Measurements from ENCODE around the gene MLLT10. TPM values are rescaled to one million over a fixed set of nuclear protein-coding genes. Genes with fewer than 3 reads are reported as not detected.

MLLT10 gene
- total and polyA plus RNA-seq, 5 experiments from 2014 or later = 3.5 to 64.7 (median 4.6) TPM

DNA sequence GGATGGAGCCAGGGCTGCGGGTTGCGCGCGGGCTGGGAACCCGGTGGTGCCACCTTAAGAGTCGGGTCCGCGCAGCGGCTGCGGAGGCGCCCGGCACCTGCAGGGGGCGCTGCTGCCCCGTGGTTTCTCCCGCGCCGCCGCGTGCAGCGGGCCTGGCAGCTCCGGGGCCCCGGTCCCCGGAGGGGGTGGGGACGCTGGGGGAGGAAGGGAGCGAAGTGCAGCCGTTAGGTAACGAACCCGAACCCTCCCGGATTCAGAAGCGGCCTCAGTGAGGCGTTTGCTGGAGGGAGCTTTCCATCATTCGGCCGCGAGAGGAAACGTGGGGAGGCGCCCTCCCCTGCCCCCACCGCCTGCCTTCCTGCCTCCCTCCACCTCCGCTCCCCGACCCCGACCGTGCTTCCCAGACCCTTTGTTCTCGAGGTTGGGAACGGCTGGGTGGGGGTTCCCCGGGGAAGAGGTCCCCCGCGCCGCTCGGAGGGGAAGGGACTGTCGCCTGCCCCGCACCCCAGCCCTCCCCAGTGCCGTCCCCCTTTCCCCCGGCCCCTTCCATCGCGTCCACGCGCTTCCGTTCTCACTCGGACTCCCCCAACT is 38.2 kb upstream of the MLLT10 start:
- Mint-ChIP-seq H3K27ac (peak overlapping the region in 2 of 10 donors; percentile 44 to 68), H3K27me3 (peaks cover 33 to 67% (median 55%) of the 10 kb centered on the region in 5 donors)

DNA sequence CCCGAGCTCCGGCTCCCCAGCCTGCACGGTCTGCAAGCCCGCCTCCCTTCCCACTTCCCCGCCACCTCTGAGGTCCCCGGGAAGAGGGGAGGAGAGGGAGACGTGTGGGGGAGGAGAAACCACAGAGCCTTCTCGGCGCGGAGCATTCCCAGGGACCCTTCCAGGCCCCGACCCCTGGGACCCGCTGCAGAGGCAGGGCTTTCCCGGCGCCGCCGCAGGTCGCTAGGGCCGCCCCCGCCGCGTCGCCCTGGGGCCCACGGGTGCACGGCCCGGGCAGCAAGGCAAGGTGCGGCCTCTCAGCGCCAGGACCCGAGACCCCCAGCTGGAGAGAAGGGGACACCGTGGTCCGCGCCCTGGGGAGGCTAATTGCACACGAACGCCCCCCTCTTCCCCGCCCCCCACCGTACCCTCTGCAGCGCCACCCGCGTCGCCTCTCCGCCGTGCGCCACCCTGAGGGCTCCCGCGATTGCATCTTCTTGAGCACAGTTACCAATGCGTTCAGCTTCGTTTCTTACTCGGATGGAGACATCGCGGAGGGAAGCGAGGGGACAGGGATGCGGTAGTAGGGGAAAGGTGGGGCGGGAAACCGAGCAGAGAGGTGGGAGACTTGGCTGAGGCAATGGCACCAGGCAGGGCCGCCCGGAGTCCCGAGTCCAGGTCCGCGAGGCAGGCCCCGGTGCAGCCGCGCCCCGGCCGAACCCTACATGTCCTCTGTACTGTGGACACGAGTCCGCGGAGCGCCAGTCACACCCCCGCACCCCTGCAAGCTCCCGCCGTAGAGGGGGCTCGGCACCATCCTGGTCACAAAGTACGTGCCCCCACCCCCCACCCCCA is 37.5 kb upstream of the MLLT10 start:
- Mint-ChIP-seq H3K27ac (peak overlapping the region in 1 of 10 donors; percentile 11), H3K4me3 (peak overlapping the region; percentile 75 to 89 (median 84)), H3K4me1 (peaks cover 8 to 28% (median 22%) of the 10 kb centered on the region in 4 donors), H3K27me3 (peaks cover 33 to 72% (median 57%) of the 10 kb centered on the region in 5 donors), H3K9me3 (peaks cover 0 to 4% (median 0%) of the 10 kb centered on the region in 9 donors), H3K36me3 (peaks cover 0 to 4% (median 3%) of the 10 kb centered on the region in 3 donors)
- DNase-seq (peak in 8 of 10 donors; percentile 36 to 75 (median 52)), ATAC-seq (peak; percentile 58 to 67)
- POLR2A ChIA-PET = interaction anchor here (0.6 to 1.9 kb wide), 5 partner anchors 11 to 208 kb away, joined by 3 to 5 read pairs (median 4); partner anchors contain the start of gene SKIDA1

More for the DNA sequence above, 38.2 kb upstream of the MLLT10 start:
- ATAC-seq (peak; percentile 82 to 86), DNase-seq (peak; percentile 69 to 93 (median 88))
- Mint-ChIP-seq H3K4me1 (peaks cover 8 to 28% (median 22%) of the 10 kb centered on the region in 4 donors), H3K9me3 (peaks cover 0 to 4% (median 0%) of the 10 kb centered on the region in 9 donors), H3K36me3 (peaks cover 0 to 4% (median 3%) of the 10 kb centered on the region in 3 donors), H3K4me3 (peak overlapping the region; percentile 77 to 91 (median 88))
- POLR2A ChIA-PET = interaction anchor here (0.6 to 1.9 kb wide), 4 partner anchors 12 to 118 kb away, joined by 3 to 5 read pairs (median 4); partner anchors contain the start of gene SKIDA1

DNA sequence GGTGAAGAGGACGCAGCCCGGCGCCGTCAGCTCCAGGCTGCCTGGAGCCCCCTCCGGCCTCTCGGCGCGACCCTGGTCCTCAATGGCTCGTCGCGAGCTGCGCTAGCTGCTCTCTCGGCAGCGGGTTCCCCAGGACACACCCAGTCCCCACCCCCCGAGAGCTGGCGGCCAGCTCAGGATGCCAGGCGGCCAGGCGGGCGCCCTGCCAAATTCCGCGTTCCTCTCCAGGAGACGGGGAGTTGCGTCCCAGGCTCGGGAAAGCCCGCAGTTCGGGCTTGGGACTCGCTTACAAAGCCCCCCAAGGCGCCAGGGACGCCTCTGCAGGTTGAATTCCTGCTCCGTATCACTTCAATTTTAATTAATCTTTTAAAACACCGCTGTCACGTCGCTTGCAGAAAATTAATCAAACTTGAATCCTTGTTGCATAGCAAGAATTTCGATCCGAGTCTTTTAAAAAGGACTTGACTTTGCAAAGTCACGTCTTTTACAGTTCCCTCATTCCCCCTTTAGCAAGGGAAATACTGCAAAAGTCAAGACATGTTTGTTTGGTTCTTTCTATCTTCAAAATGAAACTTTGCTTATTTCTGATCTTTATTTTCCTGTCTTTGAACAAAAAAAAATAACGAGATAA is 36.7 kb upstream of the MLLT10 start:
- peaks cover 8 to 28% (median 22%) of the 10 kb centered on the region in 4 donors for H3K4me1 Mint-ChIP-seq
- POLR2A ChIA-PET = interaction anchor here (0.9 to 1.9 kb wide), 2 partner anchors 10 to 28 kb away, joined by 3 to 4 read pairs; partner anchors contain the start of gene SKIDA1
- H3K4me3 Mint-ChIP-seq = peak overlapping the region; percentile 46 to 85 (median 74)
- peaks cover 35 to 73% (median 58%) of the 10 kb centered on the region in 5 donors for H3K27me3 Mint-ChIP-seq
- H3K36me3 Mint-ChIP-seq = peaks cover 0 to 4% (median 3%) of the 10 kb centered on the region in 3 donors
- peak in 2 of 10 donors; percentile 15 to 22 for DNase-seq
- ATAC-seq = no peak
- H3K27ac Mint-ChIP-seq = peak overlapping the region in 1 of 10 donors; percentile 54
- peaks cover 0 to 4% (median 0%) of the 10 kb centered on the region in 9 donors for H3K9me3 Mint-ChIP-seq

DNA sequence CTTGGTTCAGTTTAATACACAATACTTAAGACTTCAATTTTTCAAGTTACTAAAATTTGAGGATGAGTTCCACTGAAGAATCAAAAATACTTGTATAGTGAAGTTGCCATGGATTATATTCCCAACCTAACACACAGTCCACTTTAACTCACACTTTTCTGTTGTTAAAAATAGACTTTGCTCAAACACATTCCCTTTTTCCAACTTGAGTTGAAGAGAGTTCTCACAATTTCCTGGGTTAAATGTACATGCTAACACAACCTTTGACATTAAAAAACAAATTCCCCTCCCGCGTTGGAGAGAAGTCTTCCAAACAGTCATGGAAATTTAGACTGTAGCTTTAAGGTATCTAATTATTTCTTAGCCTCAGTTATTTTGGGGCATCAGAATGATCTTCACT is 35.7 kb upstream of the MLLT10 start:
- Mint-ChIP-seq H3K36me3 (peaks cover 0 to 4% (median 3%) of the 10 kb centered on the region in 3 donors), H3K4me3 (peak overlapping the region in 6 of 10 donors; percentile 30 to 85 (median 74)), H3K4me1 (peaks cover 8 to 28% (median 22%) of the 10 kb centered on the region in 4 donors), H3K27ac (peak overlapping the region in 1 of 10 donors; percentile 7), H3K27me3 (peaks cover 40 to 73% (median 57%) of the 10 kb centered on the region in 5 donors), H3K9me3 (peaks cover 0 to 4% (median 0%) of the 10 kb centered on the region in 9 donors)
- POLR2A ChIA-PET = interaction anchor here (0.9 kb wide), 1 partner anchor 27 kb away, joined by 3 read pairs; the partner anchor contains the start of gene SKIDA1
- ATAC-seq = no peak
- no peak for DNase-seq

DNA sequence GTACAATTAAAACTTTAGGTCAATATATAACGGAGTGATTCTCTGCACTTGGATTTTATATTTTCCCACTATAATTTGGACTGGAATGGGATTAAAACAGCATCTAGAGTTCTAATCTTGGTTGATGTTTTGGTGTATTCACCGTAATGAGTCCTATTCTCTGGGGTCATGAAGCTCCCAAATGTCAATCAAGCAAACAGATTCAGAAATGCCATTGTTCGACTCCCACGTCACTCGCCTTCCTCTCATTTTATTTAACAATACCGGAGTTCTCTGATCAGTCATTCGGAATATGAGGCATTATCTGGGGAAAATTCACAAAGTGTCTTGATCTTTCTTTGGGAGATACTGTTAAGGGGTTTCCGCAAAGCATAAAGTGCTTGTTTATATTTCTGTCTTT is 35.0 kb upstream of the MLLT10 start:
- H3K27me3 Mint-ChIP-seq = peaks cover 40 to 72% (median 57%) of the 10 kb centered on the region in 5 donors
- H3K36me3 Mint-ChIP-seq = peaks cover 0 to 4% (median 3%) of the 10 kb centered on the region in 3 donors
- POLR2A ChIA-PET = interaction anchor here (0.8 kb wide), 1 partner anchor 9 kb away, joined by 3 read pairs; no protein-coding TSS in a partner anchor
- H3K4me1 Mint-ChIP-seq = peaks cover 8 to 25% (median 19%) of the 10 kb centered on the region in 4 donors
- ATAC-seq (no peak), DNase-seq (no peak)
- H3K9me3 Mint-ChIP-seq = peaks cover 0 to 4% (median 0%) of the 10 kb centered on the region in 9 donors
- H3K4me3 Mint-ChIP-seq = peak overlapping the region in 4 of 10 donors; percentile 7 to 51 (median 20)
- no peak overlapping the region for H3K27ac Mint-ChIP-seq

DNA sequence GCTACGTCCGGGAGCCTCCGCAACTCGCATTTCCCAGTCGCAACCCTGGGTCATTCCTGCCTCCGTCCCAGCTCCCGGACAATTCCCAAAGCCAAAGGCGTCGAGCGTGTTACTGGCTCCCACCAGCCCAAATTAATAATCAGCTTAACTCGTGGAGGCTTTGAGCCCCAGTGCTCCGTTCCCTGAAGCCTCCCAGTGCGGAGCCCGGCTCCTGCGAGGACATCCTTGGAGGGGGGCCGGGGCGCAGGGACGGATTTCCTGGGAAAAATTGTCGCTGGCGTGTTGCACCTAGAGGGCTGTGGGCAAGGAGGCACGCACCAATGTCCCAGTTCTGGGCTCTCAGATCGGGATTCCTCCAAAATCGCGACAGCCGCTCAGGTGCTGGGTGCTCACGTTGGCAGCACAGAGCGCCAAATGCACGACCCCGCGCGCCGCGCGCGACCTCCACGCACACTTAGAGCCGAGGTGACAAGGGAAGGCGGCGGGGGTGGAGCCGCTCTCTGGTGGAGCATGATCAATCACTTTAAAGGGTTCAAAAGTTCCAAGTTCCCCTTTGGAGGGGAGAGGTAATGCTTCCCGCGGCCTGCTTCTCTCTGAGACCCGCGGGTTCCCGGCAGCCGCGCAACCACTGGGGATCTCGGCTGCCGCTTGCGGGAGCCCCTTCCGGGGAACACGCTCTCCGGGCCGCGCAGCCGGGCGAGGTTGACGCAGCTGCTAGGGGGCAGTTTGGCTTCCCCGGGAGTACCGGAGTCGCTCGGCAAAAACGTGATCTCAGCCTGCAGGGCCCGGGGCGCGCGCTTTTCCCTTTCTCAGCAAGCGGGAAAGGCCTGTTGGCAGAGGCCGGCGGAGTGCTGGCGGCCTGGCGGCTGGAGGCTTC is 34.1 kb upstream of the MLLT10 start:
- peaks cover 0 to 4% (median 0%) of the 10 kb centered on the region in 9 donors for H3K9me3 Mint-ChIP-seq
- POLR2A ChIA-PET = interaction anchor here (0.6 to 0.8 kb wide), 2 partner anchors 8 to 169 kb away, joined by 3 read pairs; no protein-coding TSS in a partner anchor

DNA sequence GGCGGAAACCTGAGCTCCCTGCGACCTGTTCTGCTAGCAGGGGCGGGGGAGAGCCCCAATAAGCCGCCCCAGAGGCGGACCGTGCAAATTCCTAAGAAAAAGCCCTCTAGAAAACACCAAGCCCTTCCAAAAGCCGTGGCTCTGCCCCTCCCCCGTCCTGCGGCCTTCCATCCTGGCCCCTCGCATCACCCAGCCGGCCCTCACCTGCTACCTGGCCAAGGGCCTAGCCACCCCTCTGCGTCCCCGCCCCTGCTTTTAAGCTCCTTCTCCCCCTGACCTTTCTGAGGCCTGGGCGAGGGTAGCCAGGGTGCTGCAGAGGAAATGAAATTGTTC is 33.5 kb upstream of the MLLT10 start:
- DNase-seq = no peak
- Mint-ChIP-seq H3K27ac (no peak overlapping the region), H3K4me3 (peak overlapping the region in 1 of 10 donors; percentile 26), H3K4me1 (peaks cover 0 to 15% (median 10%) of the 10 kb centered on the region in 4 donors), H3K36me3 (peaks cover 0 to 4% (median 3%) of the 10 kb centered on the region in 3 donors), H3K27me3 (peaks cover 35 to 69% (median 56%) of the 10 kb centered on the region in 5 donors), H3K9me3 (peaks cover 0 to 4% (median 0%) of the 10 kb centered on the region in 9 donors)
- POLR2A ChIA-PET = interaction anchor here (0.6 kb wide), 1 partner anchor 168 kb away, joined by 3 read pairs; no protein-coding TSS in a partner anchor
- no peak for ATAC-seq

More for the DNA sequence above, 34.1 kb upstream of the MLLT10 start:
- ATAC-seq = no peak
- Mint-ChIP-seq H3K27me3 (peaks cover 37 to 69% (median 60%) of the 10 kb centered on the region in 5 donors), H3K4me3 (peak overlapping the region in 5 of 10 donors; percentile 19 to 48 (median 33)), H3K36me3 (peaks cover 0 to 4% (median 3%) of the 10 kb centered on the region in 3 donors), H3K27ac (peak overlapping the region in 1 of 10 donors; percentile 13), H3K4me1 (peaks cover 5 to 21% (median 15%) of the 10 kb centered on the region in 4 donors)
- peak in 1 of 10 donors; percentile 28 for DNase-seq

DNA sequence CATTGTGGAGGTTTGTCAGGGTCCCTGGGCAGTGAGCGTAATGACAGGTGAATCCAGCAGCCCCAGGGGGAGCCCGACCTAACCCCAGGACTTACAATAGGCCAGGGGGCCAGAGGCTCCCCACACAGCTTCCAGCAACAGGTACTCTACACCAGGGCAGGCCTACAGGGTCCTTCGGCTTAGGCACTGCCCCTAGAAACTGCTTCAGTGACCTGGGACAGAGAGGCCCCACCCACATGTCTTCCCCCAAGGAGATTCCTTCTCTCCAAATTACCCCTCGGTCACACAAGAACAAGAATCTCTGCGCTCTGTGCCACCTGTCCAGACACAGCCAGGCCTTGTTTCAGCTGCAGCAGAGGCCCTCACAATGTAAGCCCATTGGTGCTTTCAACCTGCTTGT is 32.9 kb upstream of the MLLT10 start:
- H3K4me3 Mint-ChIP-seq = peak overlapping the region in 2 of 10 donors; percentile 26 to 38
- no peak overlapping the region for H3K27ac Mint-ChIP-seq
- peaks cover 34 to 75% (median 59%) of the 10 kb centered on the region in 5 donors for H3K27me3 Mint-ChIP-seq
- H3K4me1 Mint-ChIP-seq = peaks cover 0 to 15% (median 10%) of the 10 kb centered on the region in 4 donors
- H3K9me3 Mint-ChIP-seq = peaks cover 0 to 4% (median 0%) of the 10 kb centered on the region in 9 donors
- no peak for DNase-seq
- H3K36me3 Mint-ChIP-seq = peaks cover 0 to 4% (median 3%) of the 10 kb centered on the region in 3 donors
- ATAC-seq = no peak
- POLR2A ChIA-PET = no interaction called here

DNA sequence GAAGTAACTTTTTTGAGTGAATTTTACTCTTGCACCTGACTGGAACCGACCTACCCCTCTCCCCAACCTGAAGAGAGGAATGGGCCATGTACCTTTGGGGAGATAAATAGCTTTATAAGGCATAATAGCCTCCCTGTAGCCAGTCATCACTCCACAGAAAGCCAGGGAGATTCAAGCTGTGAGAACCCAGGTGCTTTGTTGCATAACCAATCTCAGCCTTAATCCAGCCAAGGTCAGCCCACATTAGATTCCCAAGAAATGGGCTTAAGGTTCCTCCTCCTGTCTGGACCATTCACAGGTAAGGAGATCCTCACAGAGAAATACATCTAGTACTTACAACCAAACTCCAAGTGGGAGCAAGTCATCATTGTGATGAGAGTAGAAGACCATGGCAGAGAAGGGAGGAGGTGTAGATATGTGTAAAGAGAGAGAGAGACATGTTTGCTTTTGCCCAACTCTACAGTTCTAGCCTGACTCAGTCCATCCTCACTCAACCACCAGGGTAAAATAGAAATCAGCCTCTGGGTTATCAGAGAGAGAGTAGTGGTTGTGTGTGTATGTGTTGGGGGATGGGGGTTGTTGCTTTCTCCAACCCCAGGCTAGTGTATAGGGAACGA is 32.2 kb upstream of the MLLT10 start:
- POLR2A ChIA-PET = no interaction called here
- peaks cover 0 to 13% (median 9%) of the 10 kb centered on the region in 4 donors for H3K4me1 Mint-ChIP-seq

DNA sequence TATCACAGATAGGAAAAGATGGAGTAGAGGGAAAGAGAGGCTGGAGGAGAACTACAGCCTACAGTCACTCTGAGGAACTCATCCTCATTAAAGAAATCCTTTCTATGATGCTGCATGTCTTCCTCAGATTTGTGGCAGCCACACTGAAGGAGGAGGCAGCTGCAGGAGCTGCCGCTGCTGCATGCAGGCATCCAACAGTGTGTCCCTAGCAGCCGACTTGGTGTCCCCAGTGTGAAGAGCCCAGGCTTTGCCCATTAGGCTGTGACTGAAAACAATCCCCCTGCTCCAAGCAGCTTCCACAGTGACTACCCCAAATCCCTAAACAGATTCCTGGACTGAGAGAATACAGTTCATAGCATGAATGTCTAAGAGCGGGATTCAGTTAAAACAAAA is 31.7 kb upstream of the MLLT10 start:
- no peak for DNase-seq
- no peak for ATAC-seq
- peaks cover 40 to 86% (median 68%) of the 10 kb centered on the region in 5 donors for H3K27me3 Mint-ChIP-seq
- POLR2A ChIA-PET = no interaction called here
- peaks cover 0 to 4% (median 0%) of the 10 kb centered on the region in 9 donors for H3K9me3 Mint-ChIP-seq
- H3K27ac Mint-ChIP-seq = no peak overlapping the region
- peaks cover 0 to 4% (median 3%) of the 10 kb centered on the region in 3 donors for H3K36me3 Mint-ChIP-seq
- H3K4me1 Mint-ChIP-seq = peaks cover 0 to 12% (median 8%) of the 10 kb centered on the region in 4 donors
- H3K4me3 Mint-ChIP-seq = no peak overlapping the region

More for the DNA sequence above, 32.2 kb upstream of the MLLT10 start:
- peaks cover 0 to 4% (median 0%) of the 10 kb centered on the region in 9 donors for H3K9me3 Mint-ChIP-seq
- DNase-seq (no peak), ATAC-seq (peak in 1 of 2 donors; percentile 33)
- no peak overlapping the region for H3K4me3 Mint-ChIP-seq
- peaks cover 38 to 82% (median 65%) of the 10 kb centered on the region in 5 donors for H3K27me3 Mint-ChIP-seq
- peaks cover 0 to 4% (median 3%) of the 10 kb centered on the region in 3 donors for H3K36me3 Mint-ChIP-seq
- no peak overlapping the region for H3K27ac Mint-ChIP-seq
